ENCODE measurements around the gene WNT2. TPM values are rescaled to one million over a fixed set of nuclear protein-coding genes. Genes with fewer than 3 reads are reported as not detected.

The WNT2 gene
- total RNA-seq, 3 donors from 2014 or later, result 1.5 to 2.4 (median 2.0) TPM

DNA sequence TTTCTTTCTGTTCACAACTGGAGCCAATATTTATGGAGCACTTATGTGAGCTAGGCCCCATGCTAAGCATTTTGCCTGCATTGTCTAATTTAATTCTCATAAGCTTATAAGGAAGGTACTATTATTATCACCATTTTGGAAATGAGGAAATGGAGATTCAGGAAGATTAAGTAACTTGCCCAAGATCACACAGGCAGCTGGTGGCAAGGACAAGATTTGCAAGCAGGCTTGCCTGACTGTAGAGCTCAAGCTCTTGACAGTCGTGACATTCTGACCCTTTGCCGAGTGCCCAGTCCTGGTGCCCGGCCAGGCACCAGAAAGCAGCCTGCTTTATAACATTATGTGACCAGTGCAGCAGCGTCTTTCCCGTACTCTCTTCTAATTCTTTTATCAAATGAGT is 38.2 kb downstream of the WNT2 start:
- TF ChIP-seq CTCF (IDR thresholded peaks at IDR 0.05) (no peak), POLR2A (IDR thresholded peaks at IDR 0.05) (no peak), POLR2AphosphoS5 (IDR thresholded peaks at IDR 0.05) (no peak)
- Histone ChIP-seq H3K27me3 (no peaks in the 10 kb centered on the region), H3K36me3 (no peaks in the 10 kb centered on the region), H3K4me1 (no peaks in the 10 kb centered on the region), H3K27ac (no peak overlapping the region), H3K4me3 (no peak overlapping the region), H3K9me3 (no peaks in the 10 kb centered on the region)
- intact Hi-C loops (cut with DNase I; ENCODE audit: low total_unique reads), result no loop called here
- no peak for DNase-seq (ENCODE audit: low spot score in 2 of 2)

GRCh38 chr7:117283779-117284178 is 39.1 kb downstream of the WNT2 start:
- Histone ChIP-seq H3K4me3 (no peak overlapping the region), H3K9me3 (no peaks in the 10 kb centered on the region), H3K27ac (no peak overlapping the region), H3K4me1 (no peaks in the 10 kb centered on the region), H3K36me3 (no peaks in the 10 kb centered on the region), H3K27me3 (no peaks in the 10 kb centered on the region)
- no peak for TF ChIP-seq CTCF (IDR thresholded peaks at IDR 0.05)
- no peak for TF ChIP-seq POLR2A (IDR thresholded peaks at IDR 0.05)
- TF ChIP-seq POLR2AphosphoS5 (IDR thresholded peaks at IDR 0.05), result no peak
- intact Hi-C loops (cut with DNase I; ENCODE audit: low total_unique reads), result no loop called here
- DNase-seq (ENCODE audit: low spot score in 2 of 2), result no peak

GRCh38 chr7:117283371-117283770 is 39.5 kb downstream of the WNT2 start:
- no peaks in the 10 kb centered on the region for H3K4me1 ChIP-seq
- TF ChIP-seq POLR2A (IDR thresholded peaks at IDR 0.05), result no peak
- TF ChIP-seq POLR2AphosphoS5 (IDR thresholded peaks at IDR 0.05), result no peak
- TF ChIP-seq CTCF (IDR thresholded peaks at IDR 0.05), result no peak
- no peaks in the 10 kb centered on the region for H3K9me3 ChIP-seq
- no peaks in the 10 kb centered on the region for H3K27me3 ChIP-seq
- H3K27ac ChIP-seq, result no peak overlapping the region
- H3K4me3 ChIP-seq, result no peak overlapping the region
- no peak for DNase-seq (ENCODE audit: low spot score in 2 of 2)
- no peaks in the 10 kb centered on the region for H3K36me3 ChIP-seq
- intact Hi-C loops (cut with DNase I; ENCODE audit: low total_unique reads), result no loop called here

DNA sequence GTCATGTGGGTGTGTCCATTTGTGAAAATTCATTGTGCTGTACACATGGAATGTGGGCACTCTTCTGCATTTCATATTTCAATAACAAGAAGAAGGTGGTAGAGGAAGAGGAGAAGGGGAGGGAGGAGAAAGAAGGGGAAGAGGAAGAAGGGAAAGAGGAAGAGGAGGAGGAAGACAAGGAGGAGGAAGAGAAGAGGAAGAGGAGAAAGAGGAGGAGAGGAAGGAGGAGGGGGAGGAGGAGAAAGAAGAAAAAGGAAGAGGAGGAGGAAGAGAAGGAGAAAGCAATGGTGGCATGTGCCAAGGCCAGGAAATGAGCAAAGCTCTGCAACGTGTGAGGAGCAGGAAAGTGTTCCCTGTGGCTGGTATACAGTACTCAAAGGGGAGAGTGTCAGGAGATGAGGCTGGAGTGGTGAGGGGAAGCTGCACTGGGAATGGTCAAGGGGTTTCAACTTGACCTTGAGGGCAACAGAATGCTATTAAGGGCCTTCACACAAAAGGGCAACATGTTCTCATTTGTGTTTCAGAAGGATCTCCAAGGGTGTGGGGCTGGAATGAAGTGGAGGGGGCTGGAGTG is 40.5 kb downstream of the WNT2 start:
- H3K36me3 ChIP-seq, result no peaks in the 10 kb centered on the region
- no peaks in the 10 kb centered on the region for H3K9me3 ChIP-seq
- intact Hi-C loops (cut with DNase I; ENCODE audit: low total_unique reads), result no loop called here
- TF ChIP-seq POLR2A (IDR thresholded peaks at IDR 0.05) (no peak), CTCF (IDR thresholded peaks at IDR 0.05) (no peak), POLR2AphosphoS5 (IDR thresholded peaks at IDR 0.05) (no peak)
- no peaks in the 10 kb centered on the region for H3K27me3 ChIP-seq
- H3K4me1 ChIP-seq, result no peaks in the 10 kb centered on the region
- H3K27ac ChIP-seq, result no peak overlapping the region
- DNase-seq (ENCODE audit: low spot score in 2 of 2), result no peak
- H3K4me3 ChIP-seq, result no peak overlapping the region

- H3K4me1 ChIP-seq, result no peaks in the 10 kb centered on the region
- H3K27ac ChIP-seq, result no peak overlapping the region
- no peaks in the 10 kb centered on the region for H3K36me3 ChIP-seq
- TF ChIP-seq POLR2A (IDR thresholded peaks at IDR 0.05) (no peak), POLR2AphosphoS5 (IDR thresholded peaks at IDR 0.05) (no peak), CTCF (IDR thresholded peaks at IDR 0.05) (no peak)
- no peak overlapping the region for H3K4me3 ChIP-seq
- H3K27me3 ChIP-seq, result no peaks in the 10 kb centered on the region
- intact Hi-C loops (cut with DNase I; ENCODE audit: low total_unique reads), result no loop called here
- DNase-seq (ENCODE audit: low spot score in 2 of 2), result no peak
- H3K9me3 ChIP-seq, result no peaks in the 10 kb centered on the region
These were observed 41.3 kb downstream of the WNT2 start for GRCh38 chr7:117281562-117281961.

All from breast epithelium (tissue), 4 donors.